ENCODE measurements around the gene ARHGAP31.
"Not testable (repeated sequence)": the region's sequence is repeated elsewhere in the genome, so short reads cannot be mapped to it uniquely, and the experiment has no call there.

The ARHGAP31 gene

GRCh38 chr3:119319311-119319710, 25.1 kb downstream of the ARHGAP31 start:
- no peak for DNase-seq (ENCODE audit: low spot score)

- DNase-seq (ENCODE audit: low spot score), result not testable (repeated sequence)
Observed at GRCh38 chr3:119320785-119321184, 26.6 kb downstream of the ARHGAP31 start.

DNA sequence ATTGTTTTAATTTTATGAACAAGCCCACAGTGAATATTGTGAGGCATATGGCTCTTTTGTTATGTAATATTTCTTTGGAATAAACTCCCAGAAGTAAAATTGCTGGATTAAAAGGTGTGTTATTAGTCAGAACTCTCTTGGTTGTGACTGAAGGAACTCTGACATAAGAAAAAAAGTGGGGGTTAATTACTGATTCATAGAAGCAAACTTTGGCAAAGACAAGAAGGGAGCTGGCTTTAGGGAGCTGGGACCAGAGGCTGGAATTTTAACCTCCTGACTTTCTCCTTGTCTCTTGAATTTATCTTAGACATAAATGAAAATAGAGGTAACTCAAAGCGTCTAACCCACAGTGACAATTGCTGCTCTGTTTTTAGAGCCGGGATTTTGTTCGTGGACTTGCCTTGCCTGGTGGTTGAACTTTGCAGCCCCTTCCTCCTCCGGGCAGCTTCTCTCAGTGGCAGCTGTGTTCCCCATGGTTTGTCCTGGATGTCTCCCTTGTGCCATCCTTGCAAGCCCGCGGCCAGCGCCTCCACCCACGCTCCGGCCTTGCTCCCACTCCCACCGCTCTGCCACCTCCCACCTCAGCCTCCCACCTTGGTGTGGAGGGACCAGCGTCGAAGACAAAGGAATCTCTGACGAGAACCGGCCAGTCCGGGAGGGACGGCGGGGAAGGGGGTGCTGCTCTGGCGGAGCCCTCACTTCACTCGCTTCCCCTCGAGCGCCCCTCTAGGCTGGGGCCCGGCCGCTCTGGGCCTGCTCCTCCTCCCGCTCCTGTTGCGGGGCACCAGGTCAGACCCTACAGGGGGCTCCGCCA, 28.0 kb downstream of the ARHGAP31 start:
- peak; percentile 36 for DNase-seq (ENCODE audit: low spot score)

- DNase-seq (ENCODE audit: low spot score), result peak; percentile 90
Observed at GRCh38 chr3:119322835-119323722, 28.9 kb downstream of the ARHGAP31 start.

- DNase-seq (ENCODE audit: low spot score), result no peak
Observed at GRCh38 chr3:119323723-119324085, 29.5 kb downstream of the ARHGAP31 start.

- no peak for DNase-seq (ENCODE audit: low spot score)
Observed at GRCh38 chr3:119324899-119325298, 30.7 kb downstream of the ARHGAP31 start.

- no peak for DNase-seq (ENCODE audit: low spot score)
Observed at GRCh38 chr3:119326976-119327375, 32.8 kb downstream of the ARHGAP31 start.

- no peak for DNase-seq (ENCODE audit: low spot score)
Observed at GRCh38 chr3:119329551-119329950, 35.4 kb downstream of the ARHGAP31 start.

- no peak for DNase-seq (ENCODE audit: low spot score)
Observed at GRCh38 chr3:119330181-119330580, 36.0 kb downstream of the ARHGAP31 start.

DNA sequence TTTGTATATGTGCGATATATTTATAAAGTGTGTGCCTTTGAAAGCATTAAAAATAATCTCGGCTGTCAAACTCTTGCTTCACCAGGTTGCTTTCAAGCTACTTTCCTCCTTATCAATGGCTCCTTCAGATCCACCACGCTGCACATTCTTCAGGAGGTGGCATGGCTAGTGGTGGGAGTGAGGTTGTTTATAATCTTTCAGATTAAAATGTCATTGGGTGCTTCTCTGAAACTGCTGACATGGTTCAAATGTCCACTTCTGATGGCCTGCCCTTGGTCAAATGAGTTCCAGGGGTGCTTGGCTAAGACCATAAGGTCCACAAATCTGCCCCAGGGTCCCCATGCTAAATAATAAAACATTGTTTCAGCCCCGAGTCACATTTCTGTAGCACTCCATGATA, 36.7 kb downstream of the ARHGAP31 start:
- DNase-seq (ENCODE audit: low spot score), result no peak

DNA sequence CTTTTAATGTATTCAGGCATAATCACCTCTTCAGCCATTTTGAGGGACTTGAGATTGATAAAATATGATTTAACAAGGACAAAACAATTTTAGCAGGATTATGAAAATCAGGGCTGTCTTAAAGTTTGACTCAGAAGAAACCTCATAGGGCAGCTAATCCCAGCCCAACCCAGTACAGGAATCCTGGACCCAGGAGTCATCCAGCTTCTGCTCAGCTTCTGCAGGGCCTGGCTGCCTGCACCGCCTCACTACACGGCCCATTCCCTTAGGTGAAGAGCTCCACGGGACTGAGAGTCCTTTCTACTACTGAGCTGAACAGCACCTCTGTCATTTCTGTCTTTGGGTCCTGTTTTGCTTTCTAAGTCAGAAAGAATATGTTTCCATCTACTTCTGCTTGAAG, 37.5 kb downstream of the ARHGAP31 start:
- no peak for DNase-seq (ENCODE audit: low spot score)

- DNase-seq (ENCODE audit: low spot score), result no peak
Observed at GRCh38 chr3:119333773-119334509, 39.8 kb downstream of the ARHGAP31 start.

- DNase-seq (ENCODE audit: low spot score), result no peak
Observed at GRCh38 chr3:119336823-119337222, 42.6 kb downstream of the ARHGAP31 start.

- DNase-seq (ENCODE audit: low spot score), result not testable (repeated sequence)
Observed at GRCh38 chr3:119337407-119337806, 43.2 kb downstream of the ARHGAP31 start.

DNA sequence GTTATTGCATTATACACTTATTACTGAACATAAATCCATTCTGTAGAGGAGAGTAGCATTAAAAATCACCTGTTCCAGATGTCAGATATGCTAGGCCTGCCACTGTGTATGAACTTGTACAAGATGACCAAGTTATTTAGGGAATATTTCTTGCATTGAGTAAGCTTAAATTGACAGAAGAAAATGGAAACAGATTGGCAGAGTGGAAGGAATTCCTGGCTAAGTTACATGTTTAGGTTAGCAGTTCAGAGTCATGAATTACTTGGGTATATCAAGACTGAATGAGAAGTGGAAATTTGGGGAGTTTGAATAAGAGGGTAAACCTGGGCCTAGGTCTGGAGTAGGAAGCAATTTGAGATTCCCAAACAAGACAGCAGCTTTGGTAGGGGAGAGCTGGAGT, 44.6 kb downstream of the ARHGAP31 start:
- DNase-seq (ENCODE audit: low spot score), result no peak

DNA sequence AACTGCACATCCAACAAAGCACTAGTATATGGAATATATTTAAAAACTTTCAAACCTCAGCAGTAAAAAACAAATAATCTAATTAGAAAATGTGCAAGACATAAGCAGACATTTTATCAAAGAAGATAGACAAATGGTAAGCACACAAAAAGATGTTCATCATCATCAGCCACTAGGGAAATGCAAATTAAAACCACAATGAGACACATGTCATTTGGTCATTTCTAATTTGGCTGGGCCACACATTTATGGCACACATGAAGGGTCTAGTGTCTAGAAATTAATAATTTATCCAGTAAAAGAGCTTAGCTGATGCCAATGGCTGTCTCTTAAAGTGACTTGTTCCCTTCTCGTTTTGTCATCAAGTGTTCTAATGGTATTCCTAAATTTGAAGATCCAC, 45.8 kb downstream of the ARHGAP31 start:
- no peak for DNase-seq (ENCODE audit: low spot score)

DNA sequence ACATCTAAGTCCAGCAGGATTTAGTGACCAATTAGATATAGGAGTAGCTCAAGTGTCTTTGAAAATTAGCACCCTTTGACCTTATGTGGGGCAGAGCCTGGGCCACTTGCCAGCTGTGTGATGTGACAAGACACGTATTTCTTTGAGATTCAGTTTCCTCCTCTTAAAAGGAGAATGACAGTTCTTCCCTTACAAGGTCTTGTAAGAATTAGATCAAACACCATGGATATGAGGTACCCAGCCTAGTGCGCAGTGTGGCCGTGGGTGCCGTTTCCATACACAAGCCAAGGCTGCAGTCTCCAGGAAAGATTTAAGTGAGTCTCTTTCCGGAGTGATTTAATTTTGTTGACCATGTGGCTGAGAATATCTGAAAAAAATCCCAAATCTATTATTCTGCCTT, 46.3 kb downstream of the ARHGAP31 start:
- DNase-seq (ENCODE audit: low spot score), result no peak

DNA sequence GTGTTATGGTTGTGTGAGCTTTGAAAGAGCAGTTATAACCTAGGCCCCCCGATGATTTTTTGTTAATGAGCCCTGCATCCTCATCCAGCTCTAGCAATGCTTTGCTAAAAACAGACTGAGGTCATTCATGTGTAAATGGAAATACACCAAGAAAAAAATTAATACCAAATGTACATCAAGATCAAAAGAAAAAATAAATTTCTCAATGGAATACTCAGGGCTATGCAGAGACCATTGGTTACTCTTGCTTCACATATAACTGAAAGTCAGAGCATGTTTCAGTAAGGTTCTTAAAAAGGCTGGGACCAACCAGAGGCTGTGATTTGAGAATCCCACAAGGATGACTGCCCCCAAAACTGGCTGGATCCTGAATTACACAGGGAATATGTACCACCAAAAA, 48.0 kb downstream of the ARHGAP31 start:
- no peak for DNase-seq (ENCODE audit: low spot score)

- DNase-seq (ENCODE audit: low spot score), result no peak
Observed at GRCh38 chr3:119343719-119344118, 49.5 kb downstream of the ARHGAP31 start.

DNA sequence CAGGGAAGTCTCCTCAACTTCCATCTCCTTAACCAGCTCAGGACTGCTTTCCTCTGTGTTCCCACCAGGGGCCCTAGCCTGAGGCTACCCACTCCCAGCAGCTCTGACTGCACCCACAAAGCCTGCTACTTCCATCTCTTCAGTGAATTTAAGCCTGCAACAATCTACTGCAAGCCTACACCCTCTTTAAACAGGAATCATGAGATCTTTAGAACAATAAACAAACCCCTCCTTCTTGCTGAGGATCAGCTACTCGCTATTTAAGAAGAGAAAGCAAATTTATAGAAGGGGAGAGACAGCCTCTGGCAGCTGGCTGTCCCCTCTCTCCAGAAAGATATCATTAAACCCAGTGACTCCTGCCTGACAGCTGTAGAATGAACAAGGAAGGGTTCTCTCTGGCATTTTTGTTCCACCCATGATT, 51.9 kb downstream of the ARHGAP31 start:
- no peak for DNase-seq (ENCODE audit: low spot score)

- no peak for DNase-seq (ENCODE audit: low spot score)
Observed at GRCh38 chr3:119347036-119347435, 52.9 kb downstream of the ARHGAP31 start.

DNA sequence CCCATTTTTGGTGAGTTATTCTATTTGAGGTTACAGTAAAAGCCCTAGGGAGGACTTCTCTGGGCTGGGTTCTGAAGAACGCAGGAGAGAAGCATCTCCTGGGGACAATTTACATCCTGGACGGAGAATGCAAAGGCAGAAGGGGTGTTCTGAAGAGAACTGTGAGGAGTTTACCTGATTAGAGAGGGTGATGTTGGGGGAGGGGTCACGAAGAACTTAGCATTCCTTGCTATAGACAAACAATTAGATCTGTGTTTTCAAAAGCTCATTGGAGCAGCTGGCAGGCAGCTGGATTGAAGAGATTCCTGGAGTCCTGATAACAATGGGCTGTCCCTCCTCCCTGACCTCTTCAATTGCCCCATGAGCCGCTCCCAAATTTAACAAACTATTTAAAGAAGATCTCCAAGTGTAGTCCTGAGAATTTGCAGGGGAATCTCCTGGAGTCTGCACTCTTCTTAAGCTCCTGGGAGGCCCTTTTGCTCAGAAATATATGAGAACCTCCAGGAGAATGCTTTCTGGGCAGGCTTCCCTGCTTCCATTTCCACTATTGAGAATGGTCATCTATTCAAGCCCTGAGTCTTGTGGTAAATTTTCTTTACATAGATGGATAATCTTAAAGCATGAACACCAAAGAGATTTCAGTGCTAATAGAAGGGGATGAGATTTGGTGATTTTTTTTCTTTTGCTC, 55.3 kb downstream of the ARHGAP31 start:
- no peak for DNase-seq (ENCODE audit: low spot score)

Data from SW480 (cell line).